GM23338 (cell line): ENCODE results near the gene SLC17A7. TPM values are rescaled to one million over a fixed set of nuclear protein-coding genes. Genes with fewer than 3 reads are reported as not detected.

ENCODE experiments used
- ATAC-seq: fragments of 200-7000 bp; cut with Tn5 transposase; 3 replicates; pipeline ENCODE4 v1.9.1; 2020
- DNase-seq: peaks from one replicate; pipeline ENCODE4 v3.0.0-alpha.2; 2015; ENCODE audit warnings: low spot score
- H2AFZ ChIP-seq: fragments of 200-600 bp; sonication (generic); 2 replicates; pipeline ENCODE4 v1.8.0; 2016; ENCODE audit warnings: antibody characterized with exemption, mild to moderate bottlenecking, moderate library complexity
- H3F3A ChIP-seq: fragments of 200-600 bp; sonication (generic); replicated peaks from 2 replicates; pipeline ENCODE4 v1.8.0; 2017; ENCODE audit warnings: antibody characterized with exemption, mixed run types, low read depth
- H3K27ac ChIP-seq: fragments of 200-600 bp; sonication (generic); 2 replicates; pipeline ENCODE4 v1.6.1; 2016; ENCODE audit warnings: low read depth
- H3K27me3 ChIP-seq: fragments of 200-600 bp; sonication (generic); 2 replicates; pipeline ENCODE4 v1.8.0; 2016; ENCODE audit warnings: mild to moderate bottlenecking, mixed run types, moderate library complexity; ENCODE audit not compliant: insufficient read depth
- H3K36me3 ChIP-seq: fragments of 200-600 bp; sonication (generic); 2 replicates; pipeline ENCODE4 v1.8.0; 2016; ENCODE audit warnings: mild to moderate bottlenecking; ENCODE audit not compliant: insufficient read depth
- H3K4me1 ChIP-seq: fragments of 200-600 bp; sonication (generic); 2 replicates; pipeline ENCODE4 v1.8.0; 2016; ENCODE audit warnings: mild to moderate bottlenecking, moderate library complexity; ENCODE audit not compliant: insufficient read depth
- H3K4me2 ChIP-seq: fragments of 200-600 bp; sonication (generic); 2 replicates; pipeline ENCODE4 v1.7.1; 2017; ENCODE audit warnings: mixed run types
- H3K4me3 ChIP-seq: fragments of 200-600 bp; sonication (generic); 2 replicates; pipeline ENCODE4 v1.6.1; 2016; ENCODE audit warnings: mixed run types
- H3K79me2 ChIP-seq: fragments of 200-600 bp; sonication (generic); replicated peaks from 2 replicates; pipeline ENCODE4 v1.8.0; 2017; ENCODE audit warnings: mild to moderate bottlenecking; ENCODE audit not compliant: insufficient read depth
- H3K9me2 ChIP-seq: fragments of 200-600 bp; sonication (generic); 2 replicates; pipeline ENCODE4 v1.8.0; 2017; ENCODE audit not compliant: insufficient read depth
- H4K20me1 ChIP-seq: fragments of 200-600 bp; sonication (generic); replicated peaks from 2 replicates; pipeline ENCODE4 v1.8.0; 2017; ENCODE audit warnings: mild to moderate bottlenecking; ENCODE audit not compliant: insufficient read depth
- H3K27ac Mint-ChIP-seq: 2 replicates; pipeline ENCODE4 v1.8.0; 2020; ENCODE audit warnings: inconsistent platforms, mild to moderate bottlenecking, moderate library complexity, mixed read lengths
- H3K27me3 Mint-ChIP-seq: 3 replicates; pipeline ENCODE4 v1.8.0; 2022; ENCODE audit warnings: low read depth, mild to moderate bottlenecking, moderate library complexity, mixed read lengths, inconsistent platforms; ENCODE audit not compliant: insufficient read depth, poor library complexity
- H3K36me3 Mint-ChIP-seq: 3 replicates; pipeline ENCODE4 v1.8.0; 2021; ENCODE audit warnings: low read depth, mild to moderate bottlenecking, inconsistent platforms, moderate library complexity, mixed read lengths
- H3K4me1 Mint-ChIP-seq: 3 replicates; pipeline ENCODE4 v1.8.0; 2020; ENCODE audit warnings: mild to moderate bottlenecking, inconsistent platforms, mixed read lengths
- H3K4me3 Mint-ChIP-seq: 3 replicates; pipeline ENCODE4 v1.8.0; 2021; ENCODE audit warnings: moderate library complexity, mild to moderate bottlenecking, inconsistent platforms, mixed read lengths
- H3K9me3 Mint-ChIP-seq: 3 replicates; pipeline ENCODE4 v1.8.0; 2020; ENCODE audit warnings: moderate library complexity, mild to moderate bottlenecking, inconsistent platforms, mixed read lengths
- CREB1 ChIP-seq: fragments of 250-450 bp; sonication (Bioruptor Pico); IDR thresholded peaks from 2 replicates; pipeline ENCODE4 v1.5.0; 2020; ENCODE audit warnings: low read depth, mild to moderate bottlenecking, moderate library complexity
- EZH2phosphoT487 ChIP-seq: fragments of 200-600 bp; sonication (generic); IDR thresholded peaks from one replicate; pipeline ENCODE4 v1.8.1; 2018; ENCODE audit warnings: antibody characterized with exemption; ENCODE audit not compliant: unreplicated experiment
- STAT1 ChIP-seq: IDR thresholded peaks from one replicate; pipeline ENCODE4 v1.6.1; 2016; ENCODE audit warnings: antibody characterized with exemption; ENCODE audit not compliant: unreplicated experiment
- ZNF331 ChIP-seq: fragments of 250-450 bp; sonication (Bioruptor Pico); IDR thresholded peaks from 2 replicates; pipeline ENCODE4 v1.5.0; 2020; ENCODE audit warnings: low read depth, mild to moderate bottlenecking, moderate library complexity
- polyA plus RNA-seq: library from polyadenylated mRNA; unstranded; fragments of >200 nt; fragmentation: Nextera tagmentation; extraction: Ambion mirVana; gene quantifications from 2 replicates; pipeline ENCODE4 v1.2.1, GENCODE V29; 2016
- total RNA-seq: library from RNA; depleted of rRNA; stranded (reverse); fragments of >200 nt; shearing (Covaris generic); gene quantifications from 2 replicates; pipeline ENCODE4 v1.2.3, GENCODE V29; 2014
- TF ChIP-seq, protein P1 (sequence below): IDR thresholded peaks from one replicate; pipeline ENCODE4 v1.6.1; 2018; ENCODE audit warnings: antibody characterized with exemption; ENCODE audit not compliant: unreplicated experiment
- TF ChIP-seq, protein P2 (sequence below): IDR thresholded peaks from 2 replicates; pipeline ENCODE4 v1.6.1; 2016; ENCODE audit warnings: antibody characterized with exemption
- TF ChIP-seq, protein P3 (sequence below), 2 experiments: fragments of 200-600 bp in 1 of 2; sonication (generic) in 1 of 2; conservative IDR thresholded peaks; 2 replicates each; pipeline versions ENCODE4 v1.5.1 to v1.6.1; 2016 to 2017; ENCODE audit warnings: antibody characterized with exemption in 2 of 2, low read depth in 2 of 2, mild to moderate bottlenecking in 2 of 2, moderate library complexity in 1 of 2

Gene SLC17A7
- total and polyA plus RNA-seq, 2 experiments from 2014 or later = 0.90 to 1.5 TPM

DNA sequence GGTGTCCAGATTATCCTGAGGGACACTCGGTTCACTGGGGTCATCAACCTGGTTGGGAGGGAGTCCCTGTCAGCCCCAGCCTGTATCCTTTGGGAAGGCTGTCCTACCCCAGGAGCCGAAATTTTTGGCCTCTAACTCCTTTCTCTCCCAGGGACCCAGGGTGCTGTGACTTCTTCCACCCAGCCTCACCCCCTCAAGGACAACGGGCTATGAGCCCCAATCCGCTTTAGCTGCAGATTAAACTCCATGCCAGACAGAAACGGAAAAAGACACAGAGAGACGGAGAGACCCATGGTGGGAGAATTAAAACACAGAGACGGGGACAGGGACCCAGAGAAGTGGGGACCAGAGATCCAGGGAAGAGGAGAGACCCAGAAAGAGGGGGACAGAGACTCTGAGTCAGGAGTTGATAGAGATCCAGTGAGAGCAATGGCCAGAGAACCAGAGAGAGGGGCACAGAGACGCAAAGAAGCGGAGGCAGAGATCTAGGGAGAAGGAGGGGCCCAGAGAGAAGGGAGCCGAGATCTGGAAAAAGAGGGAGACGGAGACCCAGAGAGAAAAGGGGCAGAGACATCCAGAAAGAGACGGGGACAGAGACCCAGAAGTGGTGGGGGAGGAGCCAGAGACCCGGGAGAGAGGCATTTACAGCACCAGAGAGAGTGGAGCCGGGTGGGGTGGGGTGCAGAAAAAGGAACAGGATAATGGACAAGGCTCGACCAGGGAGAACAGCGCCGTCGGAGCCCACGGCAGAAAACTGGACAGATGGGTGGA lies 703 bp downstream of the SLC17A7 start:
- Histone ChIP-seq H2AFZ (peak overlapping the region; percentile 66; the same call in 1 of the 2 replicates), H3K4me1 (peaks cover 22% of the 10 kb centered on the region), H3K27me3 (peaks cover 55% of the 10 kb centered on the region), H3K79me2 (no peaks in the 10 kb centered on the region), H3K9me2 (no peaks in the 10 kb centered on the region), H3K4me3 (peak overlapping the region; percentile 61), H3K27ac (no peak overlapping the region), H4K20me1 (no peaks in the 10 kb centered on the region), H3K4me2 (peak overlapping the region; percentile 88), H3K36me3 (no peaks in the 10 kb centered on the region), H3F3A (peaks cover 20% of the 10 kb centered on the region)
- peaks cover 30% of the 10 kb centered on the region for H3K4me1 Mint-ChIP-seq
- no peak overlapping the region for H3K27ac Mint-ChIP-seq
- peak overlapping the region; percentile 71 for H3K4me3 Mint-ChIP-seq
- peaks cover 81% of the 10 kb centered on the region for H3K27me3 Mint-ChIP-seq
- no peak for ATAC-seq
- no peak for DNase-seq
- peaks cover 5% of the 10 kb centered on the region for H3K9me3 Mint-ChIP-seq
- TF ChIP-seq EZH2phosphoT487 = no peak
- TF ChIP-seq, protein P1, sequence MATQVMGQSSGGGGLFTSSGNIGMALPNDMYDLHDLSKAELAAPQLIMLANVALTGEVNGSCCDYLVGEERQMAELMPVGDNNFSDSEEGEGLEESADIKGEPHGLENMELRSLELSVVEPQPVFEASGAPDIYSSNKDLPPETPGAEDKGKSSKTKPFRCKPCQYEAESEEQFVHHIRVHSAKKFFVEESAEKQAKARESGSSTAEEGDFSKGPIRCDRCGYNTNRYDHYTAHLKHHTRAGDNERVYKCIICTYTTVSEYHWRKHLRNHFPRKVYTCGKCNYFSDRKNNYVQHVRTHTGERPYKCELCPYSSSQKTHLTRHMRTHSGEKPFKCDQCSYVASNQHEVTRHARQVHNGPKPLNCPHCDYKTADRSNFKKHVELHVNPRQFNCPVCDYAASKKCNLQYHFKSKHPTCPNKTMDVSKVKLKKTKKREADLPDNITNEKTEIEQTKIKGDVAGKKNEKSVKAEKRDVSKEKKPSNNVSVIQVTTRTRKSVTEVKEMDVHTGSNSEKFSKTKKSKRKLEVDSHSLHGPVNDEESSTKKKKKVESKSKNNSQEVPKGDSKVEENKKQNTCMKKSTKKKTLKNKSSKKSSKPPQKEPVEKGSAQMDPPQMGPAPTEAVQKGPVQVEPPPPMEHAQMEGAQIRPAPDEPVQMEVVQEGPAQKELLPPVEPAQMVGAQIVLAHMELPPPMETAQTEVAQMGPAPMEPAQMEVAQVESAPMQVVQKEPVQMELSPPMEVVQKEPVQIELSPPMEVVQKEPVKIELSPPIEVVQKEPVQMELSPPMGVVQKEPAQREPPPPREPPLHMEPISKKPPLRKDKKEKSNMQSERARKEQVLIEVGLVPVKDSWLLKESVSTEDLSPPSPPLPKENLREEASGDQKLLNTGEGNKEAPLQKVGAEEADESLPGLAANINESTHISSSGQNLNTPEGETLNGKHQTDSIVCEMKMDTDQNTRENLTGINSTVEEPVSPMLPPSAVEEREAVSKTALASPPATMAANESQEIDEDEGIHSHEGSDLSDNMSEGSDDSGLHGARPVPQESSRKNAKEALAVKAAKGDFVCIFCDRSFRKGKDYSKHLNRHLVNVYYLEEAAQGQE = no peak
- no peak for TF ChIP-seq ZNF331
- TF ChIP-seq, protein P2, sequence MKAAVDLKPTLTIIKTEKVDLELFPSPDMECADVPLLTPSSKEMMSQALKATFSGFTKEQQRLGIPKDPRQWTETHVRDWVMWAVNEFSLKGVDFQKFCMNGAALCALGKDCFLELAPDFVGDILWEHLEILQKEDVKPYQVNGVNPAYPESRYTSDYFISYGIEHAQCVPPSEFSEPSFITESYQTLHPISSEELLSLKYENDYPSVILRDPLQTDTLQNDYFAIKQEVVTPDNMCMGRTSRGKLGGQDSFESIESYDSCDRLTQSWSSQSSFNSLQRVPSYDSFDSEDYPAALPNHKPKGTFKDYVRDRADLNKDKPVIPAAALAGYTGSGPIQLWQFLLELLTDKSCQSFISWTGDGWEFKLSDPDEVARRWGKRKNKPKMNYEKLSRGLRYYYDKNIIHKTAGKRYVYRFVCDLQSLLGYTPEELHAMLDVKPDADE = no peak
- TF ChIP-seq, protein P3, sequence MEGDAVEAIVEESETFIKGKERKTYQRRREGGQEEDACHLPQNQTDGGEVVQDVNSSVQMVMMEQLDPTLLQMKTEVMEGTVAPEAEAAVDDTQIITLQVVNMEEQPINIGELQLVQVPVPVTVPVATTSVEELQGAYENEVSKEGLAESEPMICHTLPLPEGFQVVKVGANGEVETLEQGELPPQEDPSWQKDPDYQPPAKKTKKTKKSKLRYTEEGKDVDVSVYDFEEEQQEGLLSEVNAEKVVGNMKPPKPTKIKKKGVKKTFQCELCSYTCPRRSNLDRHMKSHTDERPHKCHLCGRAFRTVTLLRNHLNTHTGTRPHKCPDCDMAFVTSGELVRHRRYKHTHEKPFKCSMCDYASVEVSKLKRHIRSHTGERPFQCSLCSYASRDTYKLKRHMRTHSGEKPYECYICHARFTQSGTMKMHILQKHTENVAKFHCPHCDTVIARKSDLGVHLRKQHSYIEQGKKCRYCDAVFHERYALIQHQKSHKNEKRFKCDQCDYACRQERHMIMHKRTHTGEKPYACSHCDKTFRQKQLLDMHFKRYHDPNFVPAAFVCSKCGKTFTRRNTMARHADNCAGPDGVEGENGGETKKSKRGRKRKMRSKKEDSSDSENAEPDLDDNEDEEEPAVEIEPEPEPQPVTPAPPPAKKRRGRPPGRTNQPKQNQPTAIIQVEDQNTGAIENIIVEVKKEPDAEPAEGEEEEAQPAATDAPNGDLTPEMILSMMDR (conservative IDR thresholded peaks at IDR 0.05; ENCODE audit: low read depth in 2 of 2) = no peak
- TF ChIP-seq CREB1 (CRISPR knock-in tag) = no peak
- no peaks in the 10 kb centered on the region; the same call in 2 of the 3 replicates for H3K36me3 Mint-ChIP-seq

DNA sequence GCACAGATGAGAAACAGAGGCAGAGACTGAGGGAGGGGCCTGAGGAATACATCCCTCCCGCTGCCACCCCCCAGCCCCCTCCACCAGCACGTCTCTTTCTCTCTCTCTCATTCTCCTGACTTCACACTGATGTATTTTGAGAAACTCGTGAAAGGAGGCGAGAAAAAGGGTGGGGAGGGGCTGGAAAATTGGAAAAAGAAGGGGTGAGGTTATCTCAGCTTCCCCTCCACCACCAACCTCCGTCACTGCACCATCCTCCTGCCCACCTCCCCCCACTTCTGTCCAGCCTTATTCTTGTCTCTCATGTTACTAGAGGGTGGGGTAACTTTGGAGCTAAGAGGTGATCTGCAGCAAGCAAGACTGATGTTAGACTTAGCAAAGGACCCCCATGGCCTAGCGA lies 1.5 kb downstream of the SLC17A7 start:
- Mint-ChIP-seq H3K36me3 (no peaks in the 10 kb centered on the region; the same call in 2 of the 3 replicates), H3K4me3 (no peak overlapping the region; the same call in 1 of the 3 replicates), H3K27me3 (peaks cover 85% of the 10 kb centered on the region), H3K4me1 (peaks cover 37% of the 10 kb centered on the region), H3K27ac (no peak overlapping the region), H3K9me3 (peaks cover 5% of the 10 kb centered on the region)
- no peak overlapping the region for H2AFZ ChIP-seq
- no peak overlapping the region for H3K27ac ChIP-seq
- ATAC-seq (no peak), DNase-seq (no peak)
- H3F3A ChIP-seq = peaks cover 26% of the 10 kb centered on the region
- peaks cover 22% of the 10 kb centered on the region for H3K4me1 ChIP-seq
- no peak overlapping the region for H3K4me2 ChIP-seq
- no peak overlapping the region for H3K4me3 ChIP-seq
- no peaks in the 10 kb centered on the region for H3K36me3 ChIP-seq
- peaks cover 57% of the 10 kb centered on the region for H3K27me3 ChIP-seq
- H3K9me2 ChIP-seq = no peaks in the 10 kb centered on the region
- H4K20me1 ChIP-seq = no peaks in the 10 kb centered on the region
- H3K79me2 ChIP-seq = no peaks in the 10 kb centered on the region
- TF ChIP-seq, protein P2 = no peak
- TF ChIP-seq STAT1 = no peak
